ENCODE data around the gene FHOD1. TPM values are rescaled to one million over a fixed set of nuclear protein-coding genes. Genes with fewer than 3 reads are reported as not detected.

The FHOD1 gene
- polyA plus RNA-seq, 1 experiment = 21.2 TPM

DNA sequence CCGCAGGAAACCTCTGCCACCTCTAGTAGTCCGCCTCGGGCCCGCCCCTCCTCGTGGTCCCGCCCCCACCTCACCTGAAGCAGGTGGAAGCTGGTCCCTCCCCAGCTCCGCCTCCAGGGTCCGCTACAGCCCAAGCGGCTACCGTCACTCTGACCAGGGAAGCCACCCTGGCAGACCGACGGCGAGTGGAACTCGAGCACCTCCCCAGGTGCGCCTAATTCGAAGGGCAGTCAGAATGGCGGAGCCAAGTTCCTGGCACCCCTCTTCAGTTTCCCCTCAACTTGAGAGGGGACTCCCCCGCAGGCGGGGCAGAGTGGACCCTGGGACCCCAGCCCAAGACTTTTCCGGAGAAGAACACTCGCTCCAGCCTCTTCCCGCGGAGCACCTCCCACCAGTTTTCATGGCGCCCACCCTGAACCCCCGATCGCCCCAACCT is 507 bp downstream of the FHOD1 start:
- Histone ChIP-seq H3K27ac (ENCODE audit: low read depth, low read length) (peak overlapping the region; percentile 90), H3K4me3 (ENCODE audit: low read depth, low read length) (peak overlapping the region; percentile 86), H3K27me3 (ENCODE audit: control insufficient read depth, insufficient read depth, low read length) (no peaks in the 10 kb centered on the region), H3K9me3 (ENCODE audit: control insufficient read depth, insufficient read depth, low read length) (no peaks in the 10 kb centered on the region; the same call in 1 of the 2 replicates)
- no peak for DNase-seq (ENCODE audit: low read depth, low spot score)
- TF ChIP-seq, protein P1, sequence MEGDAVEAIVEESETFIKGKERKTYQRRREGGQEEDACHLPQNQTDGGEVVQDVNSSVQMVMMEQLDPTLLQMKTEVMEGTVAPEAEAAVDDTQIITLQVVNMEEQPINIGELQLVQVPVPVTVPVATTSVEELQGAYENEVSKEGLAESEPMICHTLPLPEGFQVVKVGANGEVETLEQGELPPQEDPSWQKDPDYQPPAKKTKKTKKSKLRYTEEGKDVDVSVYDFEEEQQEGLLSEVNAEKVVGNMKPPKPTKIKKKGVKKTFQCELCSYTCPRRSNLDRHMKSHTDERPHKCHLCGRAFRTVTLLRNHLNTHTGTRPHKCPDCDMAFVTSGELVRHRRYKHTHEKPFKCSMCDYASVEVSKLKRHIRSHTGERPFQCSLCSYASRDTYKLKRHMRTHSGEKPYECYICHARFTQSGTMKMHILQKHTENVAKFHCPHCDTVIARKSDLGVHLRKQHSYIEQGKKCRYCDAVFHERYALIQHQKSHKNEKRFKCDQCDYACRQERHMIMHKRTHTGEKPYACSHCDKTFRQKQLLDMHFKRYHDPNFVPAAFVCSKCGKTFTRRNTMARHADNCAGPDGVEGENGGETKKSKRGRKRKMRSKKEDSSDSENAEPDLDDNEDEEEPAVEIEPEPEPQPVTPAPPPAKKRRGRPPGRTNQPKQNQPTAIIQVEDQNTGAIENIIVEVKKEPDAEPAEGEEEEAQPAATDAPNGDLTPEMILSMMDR (IDR thresholded peaks at IDR 0.05; ENCODE audit: low read depth, low read length) = no peak
- ChIA-PET POLR2A (interaction anchor here (0.7 to 1.5 kb wide), 15 partner anchors 9 to 234 kb away, joined by 3 to 12 read pairs (median 4); partner anchors contain the start of genes ATP6V0D1, TMEM208 and TPPP3), CTCF (no interaction called here)

DNA sequence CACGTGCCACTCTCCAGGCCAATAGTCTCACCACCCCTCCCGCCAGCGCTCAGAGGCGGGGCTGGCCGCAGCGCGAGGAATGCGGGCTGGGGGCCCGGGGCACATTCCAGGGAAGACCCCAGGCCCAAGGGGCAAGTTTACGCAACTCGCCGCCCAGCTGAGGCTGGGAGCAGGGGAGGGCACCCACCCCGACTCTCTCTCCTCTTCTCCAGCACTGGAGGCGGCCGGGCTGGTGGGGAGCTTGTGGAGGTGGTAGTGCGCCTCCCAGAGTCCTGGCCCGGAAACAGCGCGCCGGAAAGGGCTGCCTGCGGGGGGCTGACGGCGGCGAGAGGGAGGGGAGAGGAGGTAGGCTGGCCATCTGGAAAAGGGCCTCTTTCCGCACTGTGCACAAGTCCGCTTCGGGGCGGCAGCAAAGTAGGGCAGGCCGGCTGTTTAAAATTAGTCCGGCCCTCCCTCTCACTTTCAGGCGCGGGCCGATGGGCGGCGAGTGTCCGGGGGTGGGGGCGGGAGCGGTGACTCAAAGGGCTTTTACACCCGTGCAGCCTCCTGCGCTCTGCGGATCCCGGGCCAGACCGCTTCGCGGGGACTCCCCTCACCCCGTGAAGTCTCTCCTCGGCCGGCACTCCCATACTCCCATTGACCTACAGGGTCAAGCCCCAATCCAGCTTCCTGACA is 1.1 kb downstream of the FHOD1 start:
- Histone ChIP-seq H3K4me3 (ENCODE audit: low read depth, low read length) (peak overlapping the region; percentile 86), H3K27ac (ENCODE audit: low read depth, low read length) (peak overlapping the region; percentile 90), H3K27me3 (ENCODE audit: control insufficient read depth, insufficient read depth, low read length) (no peaks in the 10 kb centered on the region), H3K9me3 (ENCODE audit: control insufficient read depth, insufficient read depth, low read length) (no peaks in the 10 kb centered on the region; the same call in 1 of the 2 replicates)
- ChIA-PET CTCF (no interaction called here), POLR2A (interaction anchor here (0.7 to 1.1 kb wide), 6 partner anchors 10 to 40 kb away, joined by 3 to 5 read pairs (median 3); partner anchors contain the start of gene TMEM208)
- DNase-seq (ENCODE audit: low read depth, low spot score) = peak; percentile 63
- TF ChIP-seq, protein P1 (IDR thresholded peaks at IDR 0.05; ENCODE audit: low read depth, low read length) = peak; percentile 25

DNA sequence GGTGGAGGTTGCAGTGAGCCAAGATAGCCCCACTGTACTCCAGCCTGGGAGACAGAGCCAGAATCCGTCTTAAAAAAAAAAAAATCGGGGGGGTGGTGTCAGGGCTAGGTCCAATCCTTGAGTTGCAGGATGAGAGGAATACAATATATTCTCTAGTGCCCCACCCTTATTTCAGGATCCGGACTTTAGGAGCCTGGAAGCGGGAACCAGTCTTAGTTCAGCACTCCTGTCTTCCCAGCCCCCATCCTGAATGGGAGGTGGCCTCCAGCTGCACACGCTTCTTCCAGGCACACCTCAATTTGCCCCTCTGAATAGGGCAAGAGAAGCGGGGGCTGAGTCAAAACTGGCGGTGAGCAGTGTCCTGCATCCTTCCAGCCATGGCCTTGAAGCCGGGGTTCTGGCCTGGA is 1.6 kb downstream of the FHOD1 start:
- peak overlapping the region; percentile 86 for H3K4me3 ChIP-seq (ENCODE audit: low read depth, low read length)
- H3K27me3 ChIP-seq (ENCODE audit: control insufficient read depth, insufficient read depth, low read length) = no peaks in the 10 kb centered on the region
- ChIA-PET POLR2A (interaction anchor here (0.6 to 2.3 kb wide), 8 partner anchors 10 to 39 kb away, joined by 3 to 8 read pairs (median 4); partner anchors contain the start of gene TMEM208), CTCF (interaction anchor here (0.6 kb wide), 1 partner anchor 253 kb away, joined by 3 read pairs; no protein-coding TSS in a partner anchor)
- no peaks in the 10 kb centered on the region; the same call in 1 of the 2 replicates for H3K9me3 ChIP-seq (ENCODE audit: control insufficient read depth, insufficient read depth, low read length)
- H3K27ac ChIP-seq (ENCODE audit: low read depth, low read length) = peak overlapping the region; percentile 90
- TF ChIP-seq, protein P1 (IDR thresholded peaks at IDR 0.05; ENCODE audit: low read depth, low read length) = no peak
- no peak for DNase-seq (ENCODE audit: low read depth, low spot score)

DNA sequence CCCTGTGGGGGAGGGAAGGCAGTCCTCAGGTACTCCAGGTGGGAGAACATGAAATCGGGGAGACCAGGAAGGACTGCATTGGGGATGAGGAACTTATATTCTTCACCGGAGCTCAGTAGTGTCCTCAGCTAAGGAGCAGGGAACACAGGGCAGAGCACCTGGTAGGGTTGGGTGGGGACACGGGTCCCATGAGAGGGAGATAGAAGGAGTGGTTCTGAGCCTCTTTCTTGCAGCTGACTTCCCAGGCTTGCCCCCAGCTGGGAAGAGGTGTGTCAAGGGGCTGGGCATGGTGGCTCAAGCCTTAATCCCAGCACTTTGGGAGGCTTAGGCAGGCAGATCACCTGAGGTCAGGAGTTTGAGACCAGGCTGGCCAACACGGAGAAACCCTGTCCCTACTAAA is 2.1 kb downstream of the FHOD1 start:
- DNase-seq (ENCODE audit: low read depth, low spot score) = no peak
- Histone ChIP-seq H3K9me3 (ENCODE audit: control insufficient read depth, insufficient read depth, low read length) (no peaks in the 10 kb centered on the region; the same call in 1 of the 2 replicates), H3K27me3 (ENCODE audit: control insufficient read depth, insufficient read depth, low read length) (no peaks in the 10 kb centered on the region), H3K27ac (ENCODE audit: low read depth, low read length) (peak overlapping the region; percentile 90), H3K4me3 (ENCODE audit: low read depth, low read length) (peak overlapping the region; percentile 86)
- ChIA-PET POLR2A (interaction anchor here (0.6 to 2.3 kb wide), 5 partner anchors 10 to 37 kb away, joined by 3 to 8 read pairs (median 7); partner anchors contain the start of gene TMEM208), CTCF (interaction anchor here (0.6 kb wide), 1 partner anchor 253 kb away, joined by 3 read pairs; no protein-coding TSS in a partner anchor)
- TF ChIP-seq, protein P1 (IDR thresholded peaks at IDR 0.05; ENCODE audit: low read depth, low read length) = no peak
